Fibroblast of gingiva (primary cell): ENCODE measurements around the gene LEMD1.
"Not testable (repeated sequence)": the region's sequence is repeated elsewhere in the genome, so short reads cannot be mapped to it uniquely, and the experiment has no call there.

Source experiments
- DNase-seq: peaks from one replicate; pipeline ENCODE4 v3.0.0-alpha.2; 2011; ENCODE audit warnings: low read depth

Gene LEMD1

DNA sequence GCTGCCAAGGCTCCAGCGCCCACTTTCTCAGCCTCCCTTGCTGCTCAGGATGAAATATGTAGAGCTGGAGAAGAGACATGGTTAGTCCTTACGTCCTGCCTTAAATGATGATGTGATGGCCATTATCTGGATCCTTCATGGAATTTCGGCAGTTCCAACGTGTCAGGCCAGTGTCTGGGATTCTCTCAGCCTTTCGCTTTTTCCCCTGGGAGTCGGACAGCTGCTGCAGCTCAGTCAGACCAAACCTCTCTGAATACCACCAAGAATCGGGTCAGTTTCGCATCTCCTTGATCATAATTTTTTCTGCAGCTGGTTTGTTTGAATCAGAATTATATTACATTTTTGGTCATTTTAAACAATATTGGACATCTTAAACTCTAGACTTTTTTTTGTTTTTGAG lies 42.8 kb downstream of the LEMD1 start:
- DNase-seq = no peak

DNA sequence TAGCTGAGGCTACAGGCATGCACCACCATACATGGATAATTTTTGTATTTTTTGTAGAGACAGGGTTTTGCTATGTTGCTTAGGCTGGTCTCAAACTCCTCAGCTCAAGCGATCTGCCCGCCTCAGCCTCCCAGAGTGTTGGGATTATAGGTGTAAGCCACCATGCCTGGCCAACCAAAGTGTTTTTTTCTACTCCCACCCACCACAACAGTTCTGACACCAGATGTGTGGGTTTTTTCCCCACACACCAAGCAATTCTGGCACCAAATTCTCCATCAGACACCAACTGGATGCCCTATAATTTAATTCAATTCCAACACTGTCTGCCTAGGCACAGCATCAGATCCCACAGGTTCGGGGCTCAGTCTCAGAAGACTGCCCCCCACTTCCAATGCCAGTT lies 44.5 kb downstream of the LEMD1 start:
- DNase-seq = no peak

DNA sequence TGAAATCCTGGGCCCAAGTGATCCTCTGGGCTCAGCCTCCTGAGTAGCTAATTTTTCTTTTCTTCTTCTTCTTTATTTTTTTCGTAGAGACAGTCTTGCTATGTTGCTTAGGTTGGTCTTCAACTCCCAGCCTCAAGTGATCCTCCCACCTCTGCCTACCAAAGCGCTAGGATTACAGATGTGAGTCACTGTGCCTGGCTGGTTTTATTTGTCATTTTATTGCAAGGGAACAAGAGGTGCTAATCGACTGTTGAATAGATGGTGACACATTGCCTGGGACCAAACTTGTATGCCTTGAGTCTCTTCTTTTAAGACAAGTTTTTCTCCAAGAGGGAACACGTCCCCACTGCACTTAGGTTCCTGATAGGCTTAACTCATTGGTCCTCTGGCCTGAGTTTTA lies 45.1 kb downstream of the LEMD1 start:
- DNase-seq = no peak

- no peak for DNase-seq
Measured at GRCh38 chr1:205375835-205376545, 45.9 kb downstream of the LEMD1 start.

GRCh38 chr1:205374210-205375078 lies 47.4 kb downstream of the LEMD1 start:
- no peak for DNase-seq

DNA sequence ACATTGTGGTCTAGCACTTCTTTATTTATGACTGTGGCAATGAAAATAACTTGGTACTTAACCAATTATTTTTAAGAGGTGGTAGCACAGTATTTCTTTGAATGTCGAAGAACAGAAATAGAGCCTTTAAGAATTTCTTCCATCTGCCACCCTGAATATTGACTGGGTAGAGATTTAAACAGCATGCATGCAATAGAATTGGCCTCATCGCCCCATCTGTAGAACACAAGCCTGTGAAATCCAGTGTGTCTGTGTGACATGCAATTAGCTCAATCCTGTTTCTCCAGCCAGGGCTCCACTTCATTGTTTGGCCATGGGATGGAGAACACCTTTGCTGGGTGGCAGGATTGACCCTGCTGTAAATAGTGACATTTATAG lies 48.1 kb downstream of the LEMD1 start:
- no peak for DNase-seq

- no peak for DNase-seq
Measured at GRCh38 chr1:205373022-205373797, 48.6 kb downstream of the LEMD1 start.

- DNase-seq = no peak
Measured at GRCh38 chr1:205371871-205372660, 49.8 kb downstream of the LEMD1 start.

- DNase-seq = no peak
Measured at GRCh38 chr1:205370780-205371179, 51.1 kb downstream of the LEMD1 start.

- no peak for DNase-seq
Measured at GRCh38 chr1:205369701-205370123, 52.1 kb downstream of the LEMD1 start.

GRCh38 chr1:205368478-205368877 lies 53.4 kb downstream of the LEMD1 start:
- DNase-seq = no peak

GRCh38 chr1:205365945-205366463 lies 55.9 kb downstream of the LEMD1 start:
- no peak for DNase-seq

DNA sequence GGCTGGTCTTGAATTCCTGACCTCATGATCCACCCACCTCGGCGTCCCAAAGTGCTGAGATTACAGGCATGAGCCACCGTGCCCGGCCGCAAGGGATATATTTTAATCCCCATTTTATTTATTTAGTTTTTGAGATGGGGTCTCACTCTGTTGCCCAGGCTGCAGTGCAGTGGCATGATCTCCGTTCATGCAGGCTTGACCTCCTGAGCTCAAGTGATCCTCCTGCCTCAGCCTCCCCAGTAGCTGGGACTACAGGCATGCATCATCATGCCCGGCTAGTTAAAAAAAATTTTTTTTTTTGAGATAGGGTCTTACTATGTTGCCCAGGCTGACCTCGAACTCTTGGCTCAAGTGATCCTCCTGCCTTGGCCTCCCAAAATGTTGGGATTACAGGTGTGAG lies 56.8 kb downstream of the LEMD1 start:
- DNase-seq = not testable (repeated sequence)

DNA sequence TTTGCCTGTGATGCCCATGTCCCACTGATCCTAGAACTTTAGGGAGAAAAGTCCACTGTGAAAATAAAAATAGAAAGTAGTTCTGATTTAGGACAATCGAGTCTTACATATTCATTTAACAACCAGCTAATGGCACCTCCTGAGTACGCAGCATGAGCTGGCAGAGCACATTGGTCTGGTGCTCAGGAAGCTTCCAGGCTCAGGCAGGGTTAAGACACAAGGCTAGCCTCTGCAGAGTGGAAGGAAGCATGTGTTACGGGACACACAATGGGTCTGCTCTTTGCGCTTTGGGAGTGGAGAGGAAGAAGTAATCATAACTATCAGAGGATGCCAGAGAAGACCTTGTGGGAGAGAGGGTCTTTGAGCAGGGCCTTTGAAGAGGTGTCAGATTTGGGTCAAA lies 61.0 kb downstream of the LEMD1 start:
- DNase-seq = no peak

DNA sequence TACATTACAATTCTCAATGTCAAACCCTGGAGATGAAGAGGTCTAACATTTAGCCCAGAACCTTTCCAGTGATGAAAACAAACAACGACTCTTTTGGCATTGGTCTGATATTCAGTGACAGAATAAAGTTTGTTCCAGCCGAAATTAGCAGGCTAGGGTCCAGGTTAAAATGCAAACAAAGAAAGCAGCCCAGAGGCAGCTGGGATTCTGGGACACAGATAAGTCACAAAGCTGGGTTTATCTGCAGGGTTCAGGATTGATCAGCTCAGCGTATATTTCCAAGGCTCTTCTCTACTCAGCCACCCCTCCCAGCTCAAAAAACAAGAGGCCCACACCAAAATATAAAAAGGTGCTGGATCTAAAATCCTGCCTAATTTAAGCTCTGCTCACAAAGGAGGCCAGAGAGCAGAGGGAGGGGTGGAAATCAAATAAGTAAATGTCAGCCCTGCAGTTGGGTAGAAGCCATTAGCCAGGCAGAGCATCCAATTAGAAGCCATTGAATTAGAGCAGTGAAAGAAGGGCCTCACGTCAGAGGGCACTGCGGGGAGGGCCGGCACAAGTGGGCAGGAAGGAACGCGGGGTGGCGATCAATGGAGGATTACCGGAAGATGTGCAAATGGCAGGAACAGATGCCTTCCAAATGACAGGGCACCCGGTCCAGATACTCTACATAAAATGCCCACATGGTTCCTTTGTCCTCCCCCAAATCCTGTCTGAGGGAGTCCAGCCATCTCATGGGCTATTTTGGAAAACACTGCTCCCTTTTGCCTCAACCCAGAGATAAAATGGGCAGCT lies 61.9 kb downstream of the LEMD1 start:
- no peak for DNase-seq

DNA sequence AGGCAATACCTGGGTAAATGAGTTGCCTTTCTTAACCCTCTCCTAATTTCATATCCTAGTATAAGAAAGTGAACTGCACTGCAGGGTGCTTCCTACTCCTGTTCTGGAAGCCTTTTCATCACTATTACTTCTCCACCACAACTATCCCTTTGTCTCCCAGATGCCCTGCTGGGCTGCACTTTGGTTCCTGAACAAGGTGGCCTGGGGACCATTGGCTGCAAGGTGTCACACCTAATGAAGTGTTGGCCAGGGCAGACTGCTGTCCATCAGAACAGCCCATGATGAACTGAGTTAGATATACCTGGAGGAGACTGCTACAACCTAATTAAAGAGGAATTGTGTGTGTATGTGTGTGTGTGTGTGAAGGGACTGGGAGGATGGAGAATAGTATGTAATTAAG lies 63.3 kb downstream of the LEMD1 start:
- DNase-seq = no peak

DNA sequence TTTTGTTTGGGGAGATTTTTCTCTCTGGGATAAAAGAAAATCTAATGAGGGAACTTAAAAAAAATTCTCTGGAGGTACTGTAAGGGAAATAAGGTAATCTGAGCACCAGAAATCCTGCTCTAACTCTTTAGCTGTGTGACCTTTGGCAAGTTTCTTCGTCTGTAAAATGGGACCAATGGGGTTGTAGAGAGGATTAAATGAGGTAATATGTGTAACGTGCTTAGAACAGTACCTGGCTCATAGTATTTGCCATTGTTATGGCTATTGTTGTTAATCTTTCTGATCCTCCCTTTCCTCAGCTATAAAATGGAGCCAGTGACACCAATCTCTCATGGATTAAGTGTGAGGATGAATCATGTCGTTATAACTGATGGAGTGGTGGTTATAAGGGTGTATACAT lies 64.3 kb downstream of the LEMD1 start:
- DNase-seq = no peak

DNA sequence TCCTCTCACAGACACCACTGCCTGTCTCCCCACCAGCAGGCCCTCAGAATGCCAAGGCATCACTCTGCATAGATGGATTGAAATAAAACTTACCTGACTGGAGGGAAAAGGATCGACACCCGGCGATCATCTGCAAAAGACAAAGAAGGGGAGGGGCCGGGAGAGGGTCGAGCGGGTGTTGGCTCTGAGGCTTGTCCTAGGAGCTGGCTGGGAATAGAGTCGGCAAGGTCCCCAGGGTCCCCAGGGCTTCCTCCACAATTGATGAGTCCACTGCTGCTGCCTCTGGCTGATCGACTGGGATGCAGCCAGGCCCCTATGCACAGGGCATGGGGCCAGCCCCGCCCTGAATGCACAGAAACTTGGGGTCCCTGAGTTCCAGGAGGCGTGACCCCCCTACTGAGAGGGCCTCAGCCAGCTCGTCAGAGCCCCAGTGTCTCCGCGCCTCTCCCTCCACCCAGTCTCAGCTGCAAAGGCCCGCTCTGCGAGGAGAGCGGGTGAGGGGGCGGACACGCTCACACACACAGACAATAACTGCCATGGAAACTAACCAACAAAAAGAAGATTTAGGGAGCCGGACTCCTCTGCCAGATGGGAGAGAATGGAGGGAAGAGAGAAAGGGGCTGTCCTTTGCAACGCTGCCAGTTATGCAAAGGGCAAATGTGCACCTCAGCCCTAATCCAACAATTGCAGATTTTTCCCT lies 65.3 kb downstream of the LEMD1 start, which contains the start of gene KLHDC8A:
TSS of gene KLHDC8A (minus strand) at position 483 of the 700 bp plus-strand sequence. CDS start 13,318 bp downstream, outside the sequence.
- no peak for DNase-seq

GRCh38 chr1:205355075-205355453 lies 66.8 kb downstream of the LEMD1 start:
- no peak for DNase-seq
